ENCODE data around the gene FAM209B. TPM values are rescaled to one million over a fixed set of nuclear protein-coding genes. Genes with fewer than 3 reads are reported as not detected.

Gene FAM209B
- total RNA-seq, 4 donors from 2014 or later, result not detected

DNA sequence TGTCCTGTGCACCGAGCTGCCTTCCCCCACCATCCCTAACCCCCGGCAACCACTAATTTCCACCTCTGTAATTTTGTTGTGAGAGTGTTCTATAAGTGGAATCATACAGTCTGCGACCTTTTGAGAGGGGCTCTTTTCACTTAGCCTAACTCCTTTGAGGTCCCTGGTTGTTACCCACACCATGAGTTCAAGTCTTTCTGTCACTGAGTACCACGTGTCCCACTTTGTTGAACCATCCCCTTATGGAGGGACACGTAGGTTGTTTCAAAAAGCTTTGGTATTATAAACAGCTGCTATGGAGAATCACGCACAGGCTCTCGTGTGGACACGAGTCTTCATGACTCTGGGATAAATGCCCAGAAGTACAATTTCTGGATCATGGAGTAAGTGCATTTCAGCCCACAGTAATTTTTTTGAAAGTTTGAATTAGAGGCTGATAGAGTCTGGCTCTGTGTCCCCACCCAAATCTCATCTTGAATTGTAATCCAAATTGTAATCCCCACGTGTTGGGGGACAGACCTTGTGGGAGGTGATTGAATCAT lies 9.5 kb downstream of the FAM209B start:
- H3K27ac ChIP-seq, result no peak overlapping the region
- H3K27me3 ChIP-seq, result no peaks in the 10 kb centered on the region
- H3K9me3 ChIP-seq, result no peaks in the 10 kb centered on the region
- no peaks in the 10 kb centered on the region for H3K36me3 ChIP-seq
- H3K4me3 ChIP-seq, result no peak overlapping the region
- no peaks in the 10 kb centered on the region for H3K4me1 ChIP-seq
- DNase-seq (no peak), ATAC-seq (no peak)
- in situ Hi-C loops (cut with MboI; ENCODE audit: low sequenced_read_pairs in 4 of 4), result no loop called here
- TF ChIP-seq POLR2A (IDR thresholded peaks at IDR 0.05), result no peak
- TF ChIP-seq, protein P1, sequence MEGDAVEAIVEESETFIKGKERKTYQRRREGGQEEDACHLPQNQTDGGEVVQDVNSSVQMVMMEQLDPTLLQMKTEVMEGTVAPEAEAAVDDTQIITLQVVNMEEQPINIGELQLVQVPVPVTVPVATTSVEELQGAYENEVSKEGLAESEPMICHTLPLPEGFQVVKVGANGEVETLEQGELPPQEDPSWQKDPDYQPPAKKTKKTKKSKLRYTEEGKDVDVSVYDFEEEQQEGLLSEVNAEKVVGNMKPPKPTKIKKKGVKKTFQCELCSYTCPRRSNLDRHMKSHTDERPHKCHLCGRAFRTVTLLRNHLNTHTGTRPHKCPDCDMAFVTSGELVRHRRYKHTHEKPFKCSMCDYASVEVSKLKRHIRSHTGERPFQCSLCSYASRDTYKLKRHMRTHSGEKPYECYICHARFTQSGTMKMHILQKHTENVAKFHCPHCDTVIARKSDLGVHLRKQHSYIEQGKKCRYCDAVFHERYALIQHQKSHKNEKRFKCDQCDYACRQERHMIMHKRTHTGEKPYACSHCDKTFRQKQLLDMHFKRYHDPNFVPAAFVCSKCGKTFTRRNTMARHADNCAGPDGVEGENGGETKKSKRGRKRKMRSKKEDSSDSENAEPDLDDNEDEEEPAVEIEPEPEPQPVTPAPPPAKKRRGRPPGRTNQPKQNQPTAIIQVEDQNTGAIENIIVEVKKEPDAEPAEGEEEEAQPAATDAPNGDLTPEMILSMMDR (IDR thresholded peaks at IDR 0.05 in 4 of 5, conservative IDR thresholded peaks at IDR 0.05 in 1 of 5), result no peak
- intact Hi-C loops (cut with DNase I; ENCODE audit: low total_unique reads), result no loop called here

DNA sequence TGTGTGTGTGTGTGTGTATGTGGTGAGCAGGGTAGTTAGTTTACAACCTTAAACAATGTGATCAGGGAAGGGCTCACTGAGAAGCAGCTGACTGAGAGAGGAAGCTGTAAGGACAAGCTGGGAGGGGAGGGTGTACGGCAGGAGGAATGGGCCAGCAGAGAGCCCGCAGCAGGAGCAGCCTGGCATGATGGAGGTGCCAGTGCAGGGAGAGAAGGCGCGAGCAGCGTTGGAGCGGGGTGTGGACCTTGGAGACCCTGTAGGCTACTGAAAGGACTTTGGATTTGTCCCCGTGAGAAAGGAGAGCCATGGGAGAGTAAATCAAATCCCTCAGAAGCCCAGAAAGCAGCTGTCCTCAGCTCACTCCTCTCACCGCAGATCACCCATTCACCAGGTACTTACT lies 18.5 kb downstream of the FAM209B start:
- Histone ChIP-seq H3K4me3 (no peak overlapping the region), H3K36me3 (no peaks in the 10 kb centered on the region), H3K27me3 (no peaks in the 10 kb centered on the region), H3K9me3 (no peaks in the 10 kb centered on the region), H3K27ac (no peak overlapping the region), H3K4me1 (peaks cover 6 to 10% of the 10 kb centered on the region in 2 donors)
- DNase-seq (no peak), ATAC-seq (no peak)
- in situ Hi-C loops (cut with MboI; ENCODE audit: low sequenced_read_pairs in 4 of 4), result loop anchor here in 2 of 4 donors (25.0 kb wide), 1 partner anchor 786 kb away; the partner anchor contains the start of gene SPO11 (in 2 of the 2)
- no peak for TF ChIP-seq POLR2A (IDR thresholded peaks at IDR 0.05)
- TF ChIP-seq, protein P1 (IDR thresholded peaks at IDR 0.05 in 4 of 5, conservative IDR thresholded peaks at IDR 0.05 in 1 of 5), result no peak
- intact Hi-C loops (cut with DNase I; ENCODE audit: low total_unique reads), result no loop called here

DNA sequence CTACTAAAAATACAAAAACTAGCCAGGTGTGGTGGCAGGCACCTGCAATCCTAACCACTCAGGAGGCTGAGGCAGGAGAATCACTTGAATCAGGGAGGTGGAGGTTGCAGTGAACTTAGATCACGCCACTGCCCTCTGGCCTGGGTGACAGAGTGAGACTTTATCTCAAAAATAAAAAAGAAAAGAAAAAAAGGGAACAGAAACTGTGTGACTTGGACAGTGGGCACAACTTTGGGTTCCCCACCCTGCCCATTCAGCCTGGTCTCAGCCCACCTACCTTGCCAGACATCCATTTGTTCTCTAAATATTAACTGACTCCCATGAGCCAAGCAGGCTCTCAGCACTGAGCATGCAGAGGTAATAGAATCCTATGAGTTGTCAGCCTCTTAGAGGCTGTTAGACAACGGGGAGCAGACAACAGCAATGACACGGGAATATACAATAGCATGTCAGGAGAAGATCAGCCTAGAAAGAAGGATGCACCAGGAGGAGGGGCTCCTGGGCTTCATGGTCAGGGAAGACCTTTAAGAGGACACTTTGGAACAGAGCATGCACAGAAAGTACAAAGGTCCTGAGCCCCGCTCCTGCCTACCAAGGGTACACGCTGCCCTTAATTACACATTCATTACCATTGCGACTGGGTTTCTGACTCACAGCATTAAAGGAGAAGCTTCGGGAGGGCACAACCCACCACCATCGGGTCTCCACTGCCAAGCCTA lies 20.0 kb downstream of the FAM209B start:
- Histone ChIP-seq H3K9me3 (no peaks in the 10 kb centered on the region), H3K27ac (no peak overlapping the region), H3K4me1 (peaks cover 6 to 10% of the 10 kb centered on the region in 2 donors), H3K27me3 (no peaks in the 10 kb centered on the region), H3K4me3 (no peak overlapping the region), H3K36me3 (no peaks in the 10 kb centered on the region)
- in situ Hi-C loops (cut with MboI; ENCODE audit: low sequenced_read_pairs in 4 of 4) (loop anchor here in 2 of 4 donors (25.0 kb wide), 1 partner anchor 784 kb away; the partner anchor contains the start of gene SPO11 (in 2 of the 2)), intact Hi-C loops (cut with DNase I; ENCODE audit: low total_unique reads) (no loop called here)
- TF ChIP-seq POLR2A (IDR thresholded peaks at IDR 0.05), result no peak
- TF ChIP-seq, protein P1 (IDR thresholded peaks at IDR 0.05 in 4 of 5, conservative IDR thresholded peaks at IDR 0.05 in 1 of 5), result no peak
- no peak for ATAC-seq
- DNase-seq, result no peak

DNA sequence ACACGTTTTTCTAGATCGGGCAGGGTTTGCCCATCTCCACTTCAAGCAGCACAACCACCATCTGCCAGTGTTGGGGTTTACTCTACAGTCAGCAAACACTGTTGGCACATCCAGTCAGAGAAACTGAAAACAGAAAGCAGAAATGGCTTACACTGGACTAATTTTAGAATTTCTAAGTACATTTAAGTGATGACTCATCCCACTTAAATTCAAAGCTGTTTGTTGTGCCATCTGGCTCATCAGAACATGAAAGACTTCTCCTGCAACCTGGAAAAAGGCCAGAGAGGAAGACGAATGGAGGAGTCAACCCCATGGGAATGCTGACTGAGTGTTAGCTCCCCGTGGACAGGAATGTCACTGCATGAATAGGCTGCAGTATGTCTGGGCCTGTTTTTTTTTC lies 21.8 kb downstream of the FAM209B start:
- intact Hi-C loops (cut with DNase I; ENCODE audit: low total_unique reads) (no loop called here), in situ Hi-C loops (cut with MboI; ENCODE audit: low sequenced_read_pairs in 4 of 4) (loop anchor here in 2 of 4 donors (25.0 kb wide), 1 partner anchor 782 kb away; the partner anchor contains the start of gene SPO11 (in 2 of the 2))
- no peak for TF ChIP-seq POLR2A (IDR thresholded peaks at IDR 0.05)
- TF ChIP-seq, protein P1 (IDR thresholded peaks at IDR 0.05 in 4 of 5, conservative IDR thresholded peaks at IDR 0.05 in 1 of 5), result no peak
- no peaks in the 10 kb centered on the region for H3K9me3 ChIP-seq
- DNase-seq (peak; percentile 15 to 23), ATAC-seq (peak; percentile 42 to 56)
- no peaks in the 10 kb centered on the region for H3K27me3 ChIP-seq
- H3K4me3 ChIP-seq, result no peak overlapping the region
- no peak overlapping the region for H3K27ac ChIP-seq
- no peaks in the 10 kb centered on the region for H3K36me3 ChIP-seq
- H3K4me1 ChIP-seq, result peaks cover 6 to 10% of the 10 kb centered on the region in 2 donors

Measured in gastrocnemius medialis (tissue), 4 donors.